Caco-2 (cell line): ENCODE data around the gene SPTSSB. TPM values are rescaled to one million over a fixed set of nuclear protein-coding genes. Genes with fewer than 3 reads are reported as not detected.

Experiments used
- BruUV-seq: library from RNA; stranded (reverse); fragments of 400-500 nt; replicated peaks from 2 replicates; lab custom pipeline; 2021; lab: Mats Ljungman, UMichigan
- CTCF ChIA-PET: fragments of 300-600 bp; sonication (Branson Sonifier 250); formaldehyde crosslinking; loops from one replicate; lab custom pipeline; 2022; ENCODE audit warnings: antibody characterized with exemption; lab: Charles Lee
- POLR2A ChIA-PET: fragments of 300-600 bp; sonication (Branson Sonifier 250); formaldehyde crosslinking; loops from one replicate; lab custom pipeline; 2022; ENCODE audit warnings: antibody characterized with exemption; lab: Charles Lee
- DNase-seq, 2 experiments: peaks; one replicate each; pipeline versions ENCODE4 v3.0.0 to v3.0.0-alpha.2; 2020 to 2022
- H3K27me3 ChIP-seq: replicated peaks from 2 replicates; pipeline ENCODE4 v1.6.0; 2011; ENCODE audit warnings: low read length; ENCODE audit not compliant: control insufficient read depth, insufficient read depth
- H3K36me3 ChIP-seq: 2 replicates; pipeline ENCODE4 v1.5.1; 2011; ENCODE audit warnings: low read length; ENCODE audit not compliant: control insufficient read depth, insufficient read depth
- H3K4me1 ChIP-seq: fragments of 250-450 bp; sonication (Bioruptor Pico); 2 replicates; pipeline ENCODE4 v1.5.1; 2020; ENCODE audit warnings: mild to moderate bottlenecking
- H3K4me3 ChIP-seq: 2 replicates; pipeline ENCODE4 v1.5.1; 2011; ENCODE audit warnings: low read depth, mild to moderate bottlenecking, control low read depth, low read length
- H3K9me3 ChIP-seq: fragments of 250-450 bp; sonication (Bioruptor Pico); 2 replicates; pipeline ENCODE4 v1.5.1; 2020; ENCODE audit warnings: mild to moderate bottlenecking, moderate library complexity
- H3K27ac Mint-ChIP-seq: one replicate; pipeline ENCODE4 v1.8.0; 2022; ENCODE audit warnings: mixed read lengths; ENCODE audit not compliant: unreplicated experiment
- H3K27me3 Mint-ChIP-seq: one replicate; pipeline ENCODE4 v1.8.0; 2022; ENCODE audit warnings: mixed read lengths; ENCODE audit not compliant: insufficient read depth, unreplicated experiment
- H3K36me3 Mint-ChIP-seq: one replicate; pipeline ENCODE4 v1.8.0; 2022; ENCODE audit warnings: mild to moderate bottlenecking, mixed read lengths; ENCODE audit not compliant: insufficient read depth, unreplicated experiment
- H3K4me1 Mint-ChIP-seq: one replicate; pipeline ENCODE4 v1.8.0; 2022; ENCODE audit warnings: low read depth, mixed read lengths; ENCODE audit not compliant: unreplicated experiment
- H3K4me3 Mint-ChIP-seq: one replicate; pipeline ENCODE4 v1.8.0; 2022; ENCODE audit warnings: mild to moderate bottlenecking, moderate library complexity, mixed read lengths; ENCODE audit not compliant: unreplicated experiment
- H3K9me3 Mint-ChIP-seq: one replicate; pipeline ENCODE4 v1.8.0; 2022; ENCODE audit warnings: mixed read lengths; ENCODE audit not compliant: unreplicated experiment
- intact Hi-C: fragments of 100-400 bp; cut with micrococcal nuclease; formaldehyde crosslinking; loops from one replicate; pipeline ENCODE4 v1.10.0; 2022; ENCODE audit not compliant: unreplicated experiment
- total RNA-seq: library from RNA; stranded (reverse); gene quantifications from 2 replicates; pipeline ENCODE4 v1.2.3, GENCODE V29; 2022
- TF ChIP-seq, protein P1 (sequence below), 2 experiments: fragments of 200-600 bp in 1 of 2; IDR thresholded peaks; 1 replicate in 1 of 2; 2 replicates in 1 of 2; pipeline versions ENCODE4 v1.5.1 to v1.8.0; 2011 to 2022; ENCODE audit warnings: antibody characterized with exemption in 1 of 2, control low read depth in 1 of 2, inconsistent platforms in 1 of 2, low read depth in 1 of 2, low read length in 1 of 2, mild to moderate bottlenecking in 1 of 2, moderate library complexity in 1 of 2; ENCODE audit not compliant: insufficient read depth in 1 of 2, severe bottlenecking in 1 of 2, unreplicated experiment in 1 of 2

SPTSSB gene
- total RNA-seq, 1 experiment from 2014 or later, result 51.6 TPM

DNA sequence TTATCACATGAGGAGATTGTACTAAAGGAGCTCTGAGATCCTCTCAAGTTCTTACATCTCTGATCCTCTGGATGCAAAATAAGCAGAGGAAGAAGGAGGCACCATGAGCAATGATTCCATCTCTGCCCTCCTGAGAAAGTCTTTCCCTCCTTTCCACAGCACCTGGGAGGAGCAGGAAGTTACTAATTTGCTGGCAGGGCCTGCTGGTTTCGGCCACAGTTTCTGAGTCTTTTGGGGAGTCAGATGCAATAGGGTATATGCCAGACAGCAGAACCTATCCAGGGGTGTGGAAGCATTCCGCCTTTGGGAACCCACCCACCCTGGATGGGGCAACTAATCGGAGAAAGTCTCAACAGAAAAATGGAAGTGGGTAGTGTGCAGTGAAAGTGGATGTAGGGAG is 38.5 kb upstream of the SPTSSB start:
- BruUV-seq, result no TSS peak
- Histone ChIP-seq H3K4me3 (no peak overlapping the region), H3K27me3 (no peaks in the 10 kb centered on the region), H3K36me3 (no peaks in the 10 kb centered on the region), H3K9me3 (0 out of 2 replicates have a peak, but pooled peaks cover 3% of the 10 kb centered on the region), H3K4me1 (peaks cover 82% of the 10 kb centered on the region)
- H3K27ac Mint-ChIP-seq, result peak overlapping the region; percentile 65
- ChIA-PET POLR2A (no interaction called here), CTCF (no interaction called here)
- H3K36me3 Mint-ChIP-seq, result peaks cover 5% of the 10 kb centered on the region
- TF ChIP-seq, protein P1, sequence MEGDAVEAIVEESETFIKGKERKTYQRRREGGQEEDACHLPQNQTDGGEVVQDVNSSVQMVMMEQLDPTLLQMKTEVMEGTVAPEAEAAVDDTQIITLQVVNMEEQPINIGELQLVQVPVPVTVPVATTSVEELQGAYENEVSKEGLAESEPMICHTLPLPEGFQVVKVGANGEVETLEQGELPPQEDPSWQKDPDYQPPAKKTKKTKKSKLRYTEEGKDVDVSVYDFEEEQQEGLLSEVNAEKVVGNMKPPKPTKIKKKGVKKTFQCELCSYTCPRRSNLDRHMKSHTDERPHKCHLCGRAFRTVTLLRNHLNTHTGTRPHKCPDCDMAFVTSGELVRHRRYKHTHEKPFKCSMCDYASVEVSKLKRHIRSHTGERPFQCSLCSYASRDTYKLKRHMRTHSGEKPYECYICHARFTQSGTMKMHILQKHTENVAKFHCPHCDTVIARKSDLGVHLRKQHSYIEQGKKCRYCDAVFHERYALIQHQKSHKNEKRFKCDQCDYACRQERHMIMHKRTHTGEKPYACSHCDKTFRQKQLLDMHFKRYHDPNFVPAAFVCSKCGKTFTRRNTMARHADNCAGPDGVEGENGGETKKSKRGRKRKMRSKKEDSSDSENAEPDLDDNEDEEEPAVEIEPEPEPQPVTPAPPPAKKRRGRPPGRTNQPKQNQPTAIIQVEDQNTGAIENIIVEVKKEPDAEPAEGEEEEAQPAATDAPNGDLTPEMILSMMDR (IDR thresholded peaks at IDR 0.05; ENCODE audit: insufficient read depth in 1 of 2, low read depth in 1 of 2, low read length in 1 of 2, severe bottlenecking in 1 of 2, unreplicated experiment in 1 of 2), result no peak
- DNase-seq, result no peak
- no peaks in the 10 kb centered on the region for H3K9me3 Mint-ChIP-seq
- peaks cover 17% of the 10 kb centered on the region for H3K4me1 Mint-ChIP-seq
- intact Hi-C loops, result loop anchor here (1.0 to 2.0 kb wide), 4 partner anchors 105 to 313 kb away; partner anchors contain the start of gene NMD3
- H3K27me3 Mint-ChIP-seq, result no peaks in the 10 kb centered on the region
- no peak overlapping the region for H3K4me3 Mint-ChIP-seq

DNA sequence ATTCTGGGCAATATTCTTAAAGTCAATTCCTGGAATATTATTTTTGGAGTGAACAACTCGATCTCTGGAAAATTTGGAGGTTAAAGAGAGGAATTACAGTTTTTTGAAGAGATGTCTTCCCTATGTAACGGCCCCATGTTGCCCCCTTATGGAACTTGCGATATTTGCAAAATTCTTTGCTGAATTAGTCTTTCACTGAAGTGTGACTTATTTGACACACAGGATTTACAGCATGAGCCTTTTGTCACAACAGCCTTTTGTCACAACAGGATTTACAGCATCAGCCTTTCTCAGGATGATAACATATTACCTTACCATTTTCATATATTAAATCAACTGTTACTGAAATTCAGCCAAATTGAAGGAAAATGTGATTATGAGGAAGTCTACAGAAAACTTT is 37.8 kb upstream of the SPTSSB start:
- 0 out of 2 replicates have a peak, but pooled peaks cover 3% of the 10 kb centered on the region for H3K9me3 ChIP-seq
- no peaks in the 10 kb centered on the region for H3K27me3 ChIP-seq
- DNase-seq, result peak; percentile 45 to 72
- Mint-ChIP-seq H3K4me3 (no peak overlapping the region), H3K27me3 (no peaks in the 10 kb centered on the region), H3K27ac (peak overlapping the region; percentile 45), H3K36me3 (peaks cover 5% of the 10 kb centered on the region), H3K9me3 (no peaks in the 10 kb centered on the region), H3K4me1 (peaks cover 17% of the 10 kb centered on the region)
- H3K36me3 ChIP-seq, result no peaks in the 10 kb centered on the region
- no peak overlapping the region for H3K4me3 ChIP-seq
- H3K4me1 ChIP-seq, result peaks cover 82% of the 10 kb centered on the region
- intact Hi-C loops, result loop anchor here (1.0 to 2.0 kb wide), 4 partner anchors 104 to 312 kb away; partner anchors contain the start of gene NMD3
- TF ChIP-seq, protein P1 (IDR thresholded peaks at IDR 0.05; ENCODE audit: insufficient read depth in 1 of 2, low read depth in 1 of 2, low read length in 1 of 2, severe bottlenecking in 1 of 2, unreplicated experiment in 1 of 2), result peak; percentile 50 to 64
- POLR2A ChIA-PET, result no interaction called here
- CTCF ChIA-PET, result interaction anchor here (1.5 kb wide), 1 partner anchor 37 kb away, joined by 4 read pairs; the partner anchor contains the start of gene SPTSSB
- no TSS peak for BruUV-seq

DNA sequence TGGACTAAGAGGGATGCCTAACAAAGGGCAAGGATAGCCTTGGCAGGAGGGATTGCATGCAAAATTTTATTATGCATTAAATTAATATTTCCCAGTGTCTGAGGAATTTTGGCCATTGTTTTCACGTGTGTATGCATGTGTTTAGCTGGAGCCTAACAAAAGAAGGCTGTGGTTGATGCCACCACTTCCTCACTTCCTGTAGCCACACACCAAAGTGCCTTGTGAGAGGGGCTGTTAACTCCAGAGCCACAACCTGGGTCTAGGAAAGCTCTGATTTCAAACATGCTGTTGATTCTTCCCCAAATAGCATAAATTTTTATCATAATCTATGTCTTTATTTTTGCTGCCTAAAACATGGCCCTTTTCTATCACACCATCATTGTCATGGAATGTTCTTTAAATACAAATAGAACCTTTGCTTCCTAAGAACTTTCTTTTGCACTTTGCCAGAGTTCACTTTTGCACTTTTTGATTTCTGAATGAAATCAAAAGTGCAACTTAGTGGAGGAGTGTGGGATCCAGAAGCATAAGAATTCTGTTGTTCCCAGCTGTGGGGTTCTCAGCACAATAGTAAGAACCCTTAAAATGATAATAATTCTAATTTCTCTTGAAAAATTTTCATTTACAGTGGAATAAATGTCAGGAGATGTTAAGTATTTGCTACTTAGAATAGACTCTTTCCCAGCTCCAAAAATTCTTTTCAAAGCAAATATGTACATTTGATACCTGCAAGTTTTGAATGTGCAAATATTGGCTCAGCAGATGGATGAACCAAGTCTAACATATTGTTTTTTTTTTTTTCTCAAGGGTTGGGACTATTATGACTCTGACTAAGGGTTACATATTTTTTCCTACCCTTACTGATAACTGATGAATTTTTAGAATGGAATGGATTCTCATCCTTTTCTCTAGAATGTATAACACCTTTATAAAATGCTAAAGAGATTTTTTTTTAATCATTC is 35.6 kb upstream of the SPTSSB start:
- peaks cover 17% of the 10 kb centered on the region for H3K4me1 Mint-ChIP-seq
- ChIA-PET POLR2A (interaction anchor here (0.9 to 1.2 kb wide), 2 partner anchors 12 to 36 kb away, joined by 4 to 6 read pairs; partner anchors contain the start of gene SPTSSB), CTCF (interaction anchor here (1.5 kb wide), 1 partner anchor 36 kb away, joined by 5 read pairs; the partner anchor contains the start of gene SPTSSB)
- BruUV-seq, result no TSS peak
- H3K27me3 Mint-ChIP-seq, result no peaks in the 10 kb centered on the region
- H3K4me3 ChIP-seq, result no peak overlapping the region
- H3K36me3 Mint-ChIP-seq, result peaks cover 5% of the 10 kb centered on the region
- no peaks in the 10 kb centered on the region for H3K27me3 ChIP-seq
- TF ChIP-seq, protein P1 (IDR thresholded peaks at IDR 0.05; ENCODE audit: insufficient read depth in 1 of 2, low read depth in 1 of 2, low read length in 1 of 2, severe bottlenecking in 1 of 2, unreplicated experiment in 1 of 2), result no peak
- no peaks in the 10 kb centered on the region for H3K36me3 ChIP-seq
- H3K4me3 Mint-ChIP-seq, result no peak overlapping the region
- H3K4me1 ChIP-seq, result peaks cover 63% of the 10 kb centered on the region
- H3K9me3 ChIP-seq, result no peaks in the 10 kb centered on the region; the same call in 1 of the 2 replicates
- peak overlapping the region; percentile 45 for H3K27ac Mint-ChIP-seq
- intact Hi-C loops, result loop anchor here (1.0 kb wide), 3 partner anchors 12 to 36 kb away; partner anchors contain the start of gene SPTSSB
- DNase-seq, result no peak
- H3K9me3 Mint-ChIP-seq, result no peaks in the 10 kb centered on the region
